ENCODE data around the gene MAN2A1.

MAN2A1 gene

DNA sequence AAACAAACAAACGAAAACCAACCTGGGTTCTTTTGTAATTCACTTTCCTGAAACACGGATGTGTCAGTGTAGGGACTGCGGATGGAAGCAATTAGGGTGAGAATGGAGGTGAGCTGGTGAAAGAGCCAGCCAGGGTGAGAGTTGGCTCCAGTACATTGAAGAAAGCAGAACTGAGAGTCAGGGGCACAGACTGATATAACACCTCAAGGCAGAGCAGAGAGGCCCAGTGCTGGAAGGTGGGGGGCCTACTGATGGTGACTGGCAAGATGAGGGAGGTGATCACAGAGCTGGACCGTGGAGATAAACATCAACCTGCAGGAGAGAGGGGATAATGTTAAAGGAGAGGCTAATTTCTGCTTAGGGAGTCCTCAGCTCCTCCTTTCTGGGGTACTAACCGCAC, 221.1 kb downstream of the MAN2A1 start:
- TF ChIP-seq EP300 (IDR thresholded peaks at IDR 0.05; ENCODE audit: borderline replicate concordance) = no peak
- TF ChIP-seq RAD21 (IDR thresholded peaks at IDR 0.05; ENCODE audit: low read depth) = no peak
- TF ChIP-seq EGR1 (IDR thresholded peaks at IDR 0.05) = no peak

DNA sequence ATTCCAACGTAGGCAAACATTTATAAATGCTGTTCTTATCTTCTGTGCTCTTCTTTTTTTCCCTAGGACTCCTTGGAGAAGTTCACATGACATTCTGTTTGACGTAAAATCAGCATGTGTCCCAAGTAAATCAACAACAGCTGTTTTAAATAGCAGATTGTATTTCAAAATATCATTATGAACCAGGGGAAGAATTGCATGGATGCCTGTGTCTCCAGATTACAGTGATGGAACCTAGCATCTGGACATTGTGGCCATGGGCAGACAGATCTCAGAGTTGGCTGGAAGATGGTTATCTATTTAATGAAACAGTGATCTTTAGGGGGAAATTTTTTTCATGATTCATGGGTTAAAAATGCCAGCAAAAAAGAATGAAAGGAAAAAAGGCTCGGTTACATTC, 222.0 kb downstream of the MAN2A1 start:
- no peak for TF ChIP-seq EGR1 (IDR thresholded peaks at IDR 0.05)
- TF ChIP-seq TAF1 (IDR thresholded peaks at IDR 0.05; ENCODE audit: low read depth) = no peak

- TF ChIP-seq CREB1 (IDR thresholded peaks at IDR 0.05; ENCODE audit: low read depth) (no peak), TAF1 (IDR thresholded peaks at IDR 0.05; ENCODE audit: low read depth) (no peak), TCF12 (IDR thresholded peaks at IDR 0.05; ENCODE audit: low read depth) (no peak), ZBTB7A (IDR thresholded peaks at IDR 0.05; ENCODE audit: low read depth) (no peak), YY1 (IDR thresholded peaks at IDR 0.05; ENCODE audit: low read depth) (no peak), FOXM1 (IDR thresholded peaks at IDR 0.05; ENCODE audit: borderline replicate concordance, low read depth) (no peak), USF1 (IDR thresholded peaks at IDR 0.05) (no peak), REST (IDR thresholded peaks at IDR 0.05; ENCODE audit: low read depth) (no peak), CEBPB (IDR thresholded peaks at IDR 0.05) (no peak), RAD21 (IDR thresholded peaks at IDR 0.05; ENCODE audit: low read depth) (no peak), EP300 (IDR thresholded peaks at IDR 0.05; ENCODE audit: borderline replicate concordance) (no peak), EGR1 (IDR thresholded peaks at IDR 0.05) (no peak), NFIC (IDR thresholded peaks at IDR 0.05) (no peak), TEAD4 (IDR thresholded peaks at IDR 0.05) (no peak)
- TF ChIP-seq, protein P1, sequence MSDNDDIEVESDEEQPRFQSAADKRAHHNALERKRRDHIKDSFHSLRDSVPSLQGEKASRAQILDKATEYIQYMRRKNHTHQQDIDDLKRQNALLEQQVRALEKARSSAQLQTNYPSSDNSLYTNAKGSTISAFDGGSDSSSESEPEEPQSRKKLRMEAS (IDR thresholded peaks at IDR 0.05) = no peak
These were observed 225.2 kb downstream of the MAN2A1 start for GRCh38 chr5:109914906-109915305.

DNA sequence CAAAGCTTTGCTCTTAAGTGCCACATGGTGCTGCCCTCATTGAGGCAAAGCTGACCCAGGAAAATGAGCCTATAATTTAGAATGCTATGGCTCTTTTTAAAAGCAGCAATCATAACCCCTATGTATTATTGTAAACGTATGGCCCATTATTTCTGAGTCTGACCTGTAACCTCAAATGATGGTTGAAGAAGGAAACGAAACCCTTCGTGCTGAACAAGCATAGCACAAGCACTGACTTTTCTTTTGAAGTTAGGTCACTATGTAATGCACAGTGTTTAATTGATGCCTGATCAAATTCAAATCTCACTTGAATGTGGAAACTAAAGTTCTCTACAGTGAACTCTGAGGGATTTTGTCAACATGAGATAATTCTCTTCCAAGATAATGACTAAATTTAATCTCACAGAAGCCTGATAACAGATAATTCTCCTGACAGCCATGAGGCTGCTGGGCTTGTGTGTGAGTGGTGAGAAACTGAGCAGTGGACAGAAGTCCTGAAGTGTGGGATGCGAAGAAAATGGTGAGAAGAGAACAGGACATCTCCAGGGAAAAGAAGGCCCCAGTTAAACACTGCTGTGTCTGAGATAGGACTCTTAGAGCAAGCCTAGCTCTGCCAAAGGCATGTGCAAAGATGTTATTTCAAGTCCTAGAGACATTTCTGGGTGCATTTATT, 226.9 kb downstream of the MAN2A1 start:
- TF ChIP-seq YY1 (IDR thresholded peaks at IDR 0.05; ENCODE audit: low read depth) (no peak), REST (IDR thresholded peaks at IDR 0.05; ENCODE audit: low read depth) (no peak), EGR1 (IDR thresholded peaks at IDR 0.05) (no peak), TEAD4 (IDR thresholded peaks at IDR 0.05) (no peak), NFIC (IDR thresholded peaks at IDR 0.05) (no peak), TCF12 (IDR thresholded peaks at IDR 0.05; ENCODE audit: low read depth) (no peak), EP300 (IDR thresholded peaks at IDR 0.05; ENCODE audit: borderline replicate concordance) (no peak), RAD21 (IDR thresholded peaks at IDR 0.05; ENCODE audit: low read depth) (no peak), USF1 (IDR thresholded peaks at IDR 0.05) (no peak)
- TF ChIP-seq, protein P1 (IDR thresholded peaks at IDR 0.05) = no peak
